CD14-positive monocyte (primary cell): Measurements from ENCODE around the gene FAM50A. TPM values are rescaled to one million over a fixed set of nuclear protein-coding genes. Genes with fewer than 3 reads are reported as not detected.
A peak's percentile ranks its signal among the peaks of the same experiment; 100 is the strongest.

Source experiments
- DNase-seq, 3 donors: peaks; one replicate each; pipeline ENCODE4 v3.0.0-alpha.2; 2011 to 2022
- H2AFZ ChIP-seq: 2 replicates; pipeline ENCODE4 v1.6.0; 2012; ENCODE audit warnings: mild to moderate bottlenecking, low read depth, low read length, inconsistent platforms; ENCODE audit not compliant: insufficient read depth, poor library complexity, severe bottlenecking
- H3K27ac ChIP-seq, 2 donors: 1 replicate in 1 of 2; 2 replicates in 1 of 2; pipeline ENCODE4 v1.5.1; 2012 to 2013; ENCODE audit warnings: low read length in 2 of 2, control low read depth in 1 of 2, inconsistent platforms in 1 of 2, low read depth in 1 of 2, mild to moderate bottlenecking in 1 of 2
- H3K27me3 ChIP-seq, 2 donors: one replicate each; pipeline versions ENCODE4 v1.6.0 to v1.6.1; 2011 to 2013; ENCODE audit warnings: low read length in 2 of 2; ENCODE audit not compliant: control insufficient read depth in 2 of 2, insufficient read depth in 2 of 2
- H3K36me3 ChIP-seq, 2 donors: replicated peaks in 1 of 2; 1 replicate in 1 of 2; 2 replicates in 1 of 2; pipeline versions ENCODE4 v1.5.1 to v1.6.1; 2012 to 2013; ENCODE audit warnings: low read length in 2 of 2, control low read depth in 1 of 2, inconsistent platforms in 1 of 2, mild to moderate bottlenecking in 1 of 2; ENCODE audit not compliant: insufficient read depth in 2 of 2, control insufficient read depth in 1 of 2
- H3K4me1 ChIP-seq, 2 donors: 1 replicate in 1 of 2; 2 replicates in 1 of 2; pipeline versions ENCODE4 v1.5.1 to v1.6.1; 2012 to 2013; ENCODE audit warnings: low read length in 2 of 2, control low read depth in 1 of 2, inconsistent platforms in 1 of 2, mild to moderate bottlenecking in 1 of 2, moderate library complexity in 1 of 2; ENCODE audit not compliant: insufficient read depth in 2 of 2, control insufficient read depth in 1 of 2
- H3K4me2 ChIP-seq: replicated peaks from 2 replicates; pipeline ENCODE3; 2012; ENCODE audit warnings: low read length, moderate library complexity, mild to moderate bottlenecking; ENCODE audit not compliant: poor library complexity, severe bottlenecking; ENCODE audit errors: extremely low read depth
- H3K4me3 ChIP-seq, 3 experiments: fragments of 200-600 bp in 1 of 3; sonication (generic) in 1 of 3; replicated peaks in 1 of 3; 1 replicate in 2 of 3; 2 replicates in 1 of 3; pipeline ENCODE4 v1.5.1; 2011 to 2013; ENCODE audit warnings: low read length in 3 of 3, mild to moderate bottlenecking in 3 of 3, control low read depth in 2 of 3, low read depth in 2 of 3, inconsistent platforms in 1 of 3, moderate library complexity in 1 of 3
- H3K79me2 ChIP-seq: 2 replicates; pipeline ENCODE4 v1.6.0; 2012; ENCODE audit warnings: mild to moderate bottlenecking, control low read depth, inconsistent platforms, low read length, moderate library complexity; ENCODE audit not compliant: insufficient read depth
- H3K9ac ChIP-seq: 2 replicates; pipeline ENCODE4 v1.6.0; 2017; ENCODE audit warnings: low read length, mild to moderate bottlenecking; ENCODE audit not compliant: insufficient read depth, poor library complexity, severe bottlenecking
- H3K9me3 ChIP-seq, 2 donors: replicated peaks in 1 of 2; 1 replicate in 1 of 2; 2 replicates in 1 of 2; pipeline versions ENCODE4 v1.5.1 to v1.6.1; 2012 to 2013; ENCODE audit warnings: low read length in 2 of 2, control low read depth in 1 of 2; ENCODE audit not compliant: control insufficient read depth in 1 of 2, insufficient read depth in 1 of 2
- H4K20me1 ChIP-seq: 2 replicates; pipeline ENCODE4 v1.6.0; 2012; ENCODE audit warnings: mild to moderate bottlenecking, low read length, control low read depth, moderate library complexity; ENCODE audit not compliant: insufficient read depth
- H3K27ac Mint-ChIP-seq, 7 donors: one replicate each; pipeline ENCODE4 v1.8.0; 2020; ENCODE audit warnings: mild to moderate bottlenecking in 7 of 7, mixed read lengths in 7 of 7, moderate library complexity in 6 of 7, inconsistent platforms in 2 of 7
- H3K27me3 Mint-ChIP-seq, 3 donors: one replicate each; pipeline ENCODE4 v1.8.0; 2021 to 2022; ENCODE audit warnings: low read depth in 3 of 3, mild to moderate bottlenecking in 3 of 3, mixed read lengths in 3 of 3, moderate library complexity in 3 of 3, inconsistent platforms in 1 of 3
- H3K36me3 Mint-ChIP-seq, 2 donors: one replicate each; pipeline ENCODE4 v1.8.0; 2020; ENCODE audit warnings: mixed read lengths in 2 of 2, inconsistent platforms in 1 of 2, mild to moderate bottlenecking in 1 of 2
- H3K4me1 Mint-ChIP-seq: one replicate; pipeline ENCODE4 v1.8.0; 2020; ENCODE audit warnings: mild to moderate bottlenecking, mixed read lengths
- H3K4me3 Mint-ChIP-seq, 2 donors: one replicate each; pipeline ENCODE4 v1.8.0; 2020; ENCODE audit warnings: mild to moderate bottlenecking in 2 of 2, mixed read lengths in 2 of 2, moderate library complexity in 1 of 2
- H3K9me3 Mint-ChIP-seq, 7 donors: one replicate each; pipeline ENCODE4 v1.8.0; 2020 to 2022; ENCODE audit warnings: mixed read lengths in 7 of 7, mild to moderate bottlenecking in 6 of 7, moderate library complexity in 6 of 7, inconsistent platforms in 2 of 7
- CTCF ChIP-seq: fragments of 200-600 bp; IDR thresholded peaks from one replicate; pipeline ENCODE4 v1.8.0; 2022; ENCODE audit warnings: antibody characterized with exemption, mild to moderate bottlenecking
- WGBS: methylation state at CpG from one replicate; pipeline ENCODE4 v1.1.5; 2013; ENCODE audit warnings: missing lambda C conversion rate; ENCODE audit not compliant: insufficient coverage; 5-methylcytosine and 5-hydroxymethylcytosine counted together
- intact Hi-C, 2 donors: fragments of 100-400 bp; cut with micrococcal nuclease; formaldehyde crosslinking; loops; one replicate each; pipeline versions ENCODE4 v1.15.0 to v1.15.1; 2023
- polyA plus RNA-seq, 3 donors: library from polyadenylated mRNA; depleted of rRNA in 1 of 3; unstranded in 2 of 3; stranded (reverse) in 1 of 3; fragments of 300-500 nt in 2 of 3; fragments of >200 nt in 1 of 3; fragmentation: Illumina TruSeq in 2 of 3; gene quantifications; 1 replicate in 2 of 3; 2 replicates in 1 of 3; pipeline ENCODE4 v1.2.3, GENCODE V29; 2012 to 2021

Gene FAM50A
- polyA plus RNA-seq, 3 donors: 23.9 to 88.9 (median 46.4) TPM

GRCh38 chrX:154486396-154487207, 42.7 kb downstream of the FAM50A start, which contains the start of gene UBL4A:
Gene UBL4A, minus strand, starts transcription at chrX:154486615. Its CDS starts 31 bp downstream, at chrX:154486584.
- peak; percentile 17 to 27 (median 20) for DNase-seq
- H3K4me1 Mint-ChIP-seq: peaks cover 32% of the 10 kb centered on the region
- peak within 1 kb of the TSS; percentile 20 to 82 (median 54) for H3K27ac Mint-ChIP-seq
- Histone ChIP-seq H4K20me1 (no peaks in the 10 kb centered on the region), H3K9ac (peak within 1 kb of the TSS; percentile 64), H2AFZ (peak within 1 kb of the TSS; percentile 46), H3K4me3 (peak within 1 kb of the TSS; percentile 47 to 74 (median 53)), H3K27me3 (no peaks in the 10 kb centered on the region), H3K79me2 (peaks cover 20% of the 10 kb centered on the region), H3K4me1 (peaks cover 41 to 56% of the 10 kb centered on the region in 2 donors), H3K9me3 (no peaks in the 10 kb centered on the region), H3K36me3 (peaks cover 0 to 3% of the 10 kb centered on the region in 2 donors), H3K4me2 (peak within 1 kb of the TSS; percentile 77), H3K27ac (peak within 1 kb of the TSS in 1 of 2 donors; percentile 66)
- no peak for TF ChIP-seq CTCF
- intact Hi-C loops: no loop called here
- WGBS: under 1% methylated on average over 30 of the region's 95 CpGs
- H3K27me3 Mint-ChIP-seq: peaks cover 0 to 8% (median 3%) of the 10 kb centered on the region in 3 donors
- peak within 1 kb of the TSS; percentile 65 to 76 for H3K4me3 Mint-ChIP-seq
- H3K36me3 Mint-ChIP-seq: peaks cover 12 to 18% of the 10 kb centered on the region in 2 donors
- peaks cover 0 to 33% (median 15%) of the 10 kb centered on the region in 7 donors for H3K9me3 Mint-ChIP-seq

GRCh38 chrX:154487518-154488290, 43.8 kb downstream of the FAM50A start:
- Histone ChIP-seq H3K79me2 (peaks cover 20% of the 10 kb centered on the region), H3K4me1 (peaks cover 41 to 56% of the 10 kb centered on the region in 2 donors), H2AFZ (no peak overlapping the region), H3K9me3 (no peaks in the 10 kb centered on the region), H3K27me3 (no peaks in the 10 kb centered on the region), H4K20me1 (no peaks in the 10 kb centered on the region), H3K9ac (no peak overlapping the region), H3K27ac (no peak overlapping the region), H3K4me2 (no peak overlapping the region), H3K36me3 (peaks cover 0 to 3% of the 10 kb centered on the region in 2 donors), H3K4me3 (no peak overlapping the region)
- Mint-ChIP-seq H3K4me1 (peaks cover 32% of the 10 kb centered on the region), H3K27me3 (peaks cover 0 to 8% (median 0%) of the 10 kb centered on the region in 3 donors), H3K27ac (peak overlapping the region in 3 of 7 donors; percentile 11 to 82 (median 48)), H3K9me3 (peaks cover 0 to 33% (median 15%) of the 10 kb centered on the region in 7 donors), H3K4me3 (no peak overlapping the region), H3K36me3 (peaks cover 12 to 18% of the 10 kb centered on the region in 2 donors)
- WGBS: 97% methylated on average over 11 of the region's 28 CpGs
- no peak for DNase-seq
- intact Hi-C loops: no loop called here
- no peak for TF ChIP-seq CTCF
